Calu3 (cell line): ENCODE data around the gene DPEP2. TPM values are rescaled to one million over a fixed set of nuclear protein-coding genes. Genes with fewer than 3 reads are reported as not detected.

ENCODE experiments used
- BruUV-seq: library from RNA; stranded (reverse); fragments of 400-500 nt; replicated peaks from 2 replicates; lab custom pipeline; 2021; lab: Mats Ljungman, UMichigan
- CTCF ChIA-PET: fragments of 300-600 bp; sonication (Branson Sonifier 250); formaldehyde crosslinking; loops from one replicate; lab custom pipeline; 2022; ENCODE audit warnings: antibody characterized with exemption; lab: Charles Lee
- DNase-seq: peaks from one replicate; pipeline ENCODE4 v3.0.0; 2022
- H3K27ac Mint-ChIP-seq: one replicate; pipeline ENCODE4 v1.8.0; 2022; ENCODE audit warnings: mixed read lengths; ENCODE audit not compliant: unreplicated experiment
- H3K27me3 Mint-ChIP-seq: one replicate; pipeline ENCODE4 v1.8.0; 2022; ENCODE audit warnings: mixed read lengths; ENCODE audit not compliant: unreplicated experiment
- H3K36me3 Mint-ChIP-seq: one replicate; pipeline ENCODE4 v1.8.0; 2022; ENCODE audit warnings: mild to moderate bottlenecking, moderate library complexity, mixed read lengths; ENCODE audit not compliant: insufficient read depth, unreplicated experiment
- H3K4me1 Mint-ChIP-seq: one replicate; pipeline ENCODE4 v1.8.0; 2022; ENCODE audit warnings: mild to moderate bottlenecking, low read depth, mixed read lengths; ENCODE audit not compliant: unreplicated experiment
- H3K4me3 Mint-ChIP-seq: one replicate; pipeline ENCODE4 v1.8.0; 2022; ENCODE audit warnings: mild to moderate bottlenecking, low read depth, moderate library complexity, mixed read lengths; ENCODE audit not compliant: unreplicated experiment
- H3K9me3 Mint-ChIP-seq: one replicate; pipeline ENCODE4 v1.8.0; 2022; ENCODE audit warnings: low read depth, mixed read lengths; ENCODE audit not compliant: unreplicated experiment
- intact Hi-C: fragments of 100-400 bp; cut with micrococcal nuclease; formaldehyde crosslinking; loops from one replicate; pipeline ENCODE4 v1.10.0; 2022; ENCODE audit not compliant: unreplicated experiment
- total RNA-seq: library from RNA; stranded (reverse); gene quantifications from 2 replicates; pipeline ENCODE4 v1.2.3, GENCODE V29; 2022
- TF ChIP-seq, protein P1 (sequence below): fragments of 200-600 bp; IDR thresholded peaks from one replicate; pipeline ENCODE4 v1.8.0; 2022; ENCODE audit warnings: antibody characterized with exemption; ENCODE audit not compliant: unreplicated experiment

The DPEP2 gene
- total RNA-seq, 1 experiment from 2014 or later: not detected

GRCh38 chr16:67943256-67943618 lies 56.0 kb downstream of the DPEP2 start:
- peaks cover 5% of the 10 kb centered on the region for H3K4me1 Mint-ChIP-seq
- no peaks in the 10 kb centered on the region for H3K9me3 Mint-ChIP-seq
- intact Hi-C loops: no loop called here
- no peak overlapping the region for H3K4me3 Mint-ChIP-seq
- H3K36me3 Mint-ChIP-seq: peaks cover 66% of the 10 kb centered on the region
- H3K27me3 Mint-ChIP-seq: no peaks in the 10 kb centered on the region
- no peak for DNase-seq
- BruUV-seq: no TSS peak
- TF ChIP-seq, protein P1, sequence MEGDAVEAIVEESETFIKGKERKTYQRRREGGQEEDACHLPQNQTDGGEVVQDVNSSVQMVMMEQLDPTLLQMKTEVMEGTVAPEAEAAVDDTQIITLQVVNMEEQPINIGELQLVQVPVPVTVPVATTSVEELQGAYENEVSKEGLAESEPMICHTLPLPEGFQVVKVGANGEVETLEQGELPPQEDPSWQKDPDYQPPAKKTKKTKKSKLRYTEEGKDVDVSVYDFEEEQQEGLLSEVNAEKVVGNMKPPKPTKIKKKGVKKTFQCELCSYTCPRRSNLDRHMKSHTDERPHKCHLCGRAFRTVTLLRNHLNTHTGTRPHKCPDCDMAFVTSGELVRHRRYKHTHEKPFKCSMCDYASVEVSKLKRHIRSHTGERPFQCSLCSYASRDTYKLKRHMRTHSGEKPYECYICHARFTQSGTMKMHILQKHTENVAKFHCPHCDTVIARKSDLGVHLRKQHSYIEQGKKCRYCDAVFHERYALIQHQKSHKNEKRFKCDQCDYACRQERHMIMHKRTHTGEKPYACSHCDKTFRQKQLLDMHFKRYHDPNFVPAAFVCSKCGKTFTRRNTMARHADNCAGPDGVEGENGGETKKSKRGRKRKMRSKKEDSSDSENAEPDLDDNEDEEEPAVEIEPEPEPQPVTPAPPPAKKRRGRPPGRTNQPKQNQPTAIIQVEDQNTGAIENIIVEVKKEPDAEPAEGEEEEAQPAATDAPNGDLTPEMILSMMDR: no peak
- CTCF ChIA-PET: interaction anchor here (0.8 kb wide), 1 partner anchor 51 kb away, joined by 12 read pairs; no protein-coding TSS in a partner anchor
- no peak overlapping the region for H3K27ac Mint-ChIP-seq

DNA sequence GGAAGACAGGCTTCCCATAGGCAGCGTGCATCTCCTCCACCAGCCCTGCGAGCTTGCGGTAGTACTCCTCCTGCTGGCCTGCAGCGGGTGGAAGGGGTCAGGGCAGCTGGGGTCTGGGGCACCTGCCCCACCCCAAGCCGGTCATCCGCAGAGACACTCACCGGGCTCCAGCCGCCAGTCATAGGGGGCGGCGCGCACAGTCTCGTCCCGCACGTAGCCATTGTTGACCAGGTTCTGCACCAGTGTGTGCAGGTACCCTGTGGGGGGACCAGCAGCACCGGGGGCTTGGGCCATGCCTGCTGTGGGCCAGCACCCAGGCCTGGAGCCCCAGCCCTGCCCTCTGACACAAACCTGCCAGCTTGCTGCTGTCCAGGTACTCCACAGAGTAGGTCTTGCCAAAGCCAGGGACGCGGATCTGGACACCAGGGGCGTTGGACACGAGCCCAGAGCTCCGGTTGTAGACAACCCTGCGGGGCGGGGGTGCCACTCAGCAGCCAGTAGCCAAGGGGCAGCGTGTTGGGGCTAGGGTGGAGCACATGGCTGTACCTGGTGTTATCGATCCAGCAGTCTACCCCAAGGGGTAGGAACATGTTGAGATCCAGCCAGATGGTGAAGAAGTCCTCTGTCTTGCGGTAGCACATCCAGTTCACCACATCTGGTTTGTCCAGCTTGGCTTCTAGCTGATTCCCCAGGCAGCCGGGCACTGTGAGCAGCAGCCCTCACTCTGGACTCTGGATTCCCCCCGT lies 56.6 kb downstream of the DPEP2 start:
- BruUV-seq: no TSS peak
- intact Hi-C loops: no loop called here

GRCh38 chr16:67942200-67942509 lies 57.1 kb downstream of the DPEP2 start:
- TF ChIP-seq, protein P1: peak; percentile 76
- Mint-ChIP-seq H3K4me1 (peaks cover 6% of the 10 kb centered on the region), H3K27me3 (no peaks in the 10 kb centered on the region), H3K9me3 (no peaks in the 10 kb centered on the region), H3K36me3 (peaks cover 65% of the 10 kb centered on the region), H3K27ac (peak overlapping the region; percentile 55), H3K4me3 (no peak overlapping the region)
- no TSS peak for BruUV-seq
- CTCF ChIA-PET: interaction anchor here (0.5 to 0.8 kb wide), 3 partner anchors 52 to 126 kb away, joined by 3 to 12 read pairs (median 3); no protein-coding TSS in a partner anchor
- intact Hi-C loops: no loop called here
- DNase-seq: peak; percentile 59

More for the DNA sequence above, 56.6 kb downstream of the DPEP2 start:
- Mint-ChIP-seq H3K36me3 (peaks cover 64% of the 10 kb centered on the region), H3K4me1 (peaks cover under 1% of the 10 kb centered on the region), H3K4me3 (no peak overlapping the region), H3K9me3 (no peaks in the 10 kb centered on the region), H3K27ac (peak overlapping the region; percentile 55), H3K27me3 (no peaks in the 10 kb centered on the region)
- TF ChIP-seq, protein P1: no peak
- CTCF ChIA-PET: interaction anchor here (0.5 to 0.8 kb wide), 3 partner anchors 51 to 126 kb away, joined by 3 to 12 read pairs (median 3); no protein-coding TSS in a partner anchor
- DNase-seq: no peak

GRCh38 chr16:67941469-67942199 lies 57.6 kb downstream of the DPEP2 start:
- H3K27me3 Mint-ChIP-seq: no peaks in the 10 kb centered on the region
- intact Hi-C loops: no loop called here
- H3K36me3 Mint-ChIP-seq: peaks cover 65% of the 10 kb centered on the region
- H3K4me3 Mint-ChIP-seq: no peak overlapping the region
- TF ChIP-seq, protein P1: no peak
- H3K4me1 Mint-ChIP-seq: peaks cover 11% of the 10 kb centered on the region
- CTCF ChIA-PET: interaction anchor here (0.6 to 1.2 kb wide), 2 partner anchors 8 to 316 kb away, joined by 3 to 4 read pairs; no protein-coding TSS in a partner anchor
- no peaks in the 10 kb centered on the region for H3K9me3 Mint-ChIP-seq
- H3K27ac Mint-ChIP-seq: peak overlapping the region; percentile 55
- DNase-seq: no peak
- BruUV-seq: no TSS peak
